Measurements from ENCODE around the gene NCS1. TPM values are rescaled to one million over a fixed set of nuclear protein-coding genes. Genes with fewer than 3 reads are reported as not detected.

The NCS1 gene
- total and polyA plus RNA-seq, 9 of the 15 experiments (the other 6 are each of a cell fraction or from before 2014, with no cell fraction given): 0.28 to 27.0 (median 9.6) TPM

DNA sequence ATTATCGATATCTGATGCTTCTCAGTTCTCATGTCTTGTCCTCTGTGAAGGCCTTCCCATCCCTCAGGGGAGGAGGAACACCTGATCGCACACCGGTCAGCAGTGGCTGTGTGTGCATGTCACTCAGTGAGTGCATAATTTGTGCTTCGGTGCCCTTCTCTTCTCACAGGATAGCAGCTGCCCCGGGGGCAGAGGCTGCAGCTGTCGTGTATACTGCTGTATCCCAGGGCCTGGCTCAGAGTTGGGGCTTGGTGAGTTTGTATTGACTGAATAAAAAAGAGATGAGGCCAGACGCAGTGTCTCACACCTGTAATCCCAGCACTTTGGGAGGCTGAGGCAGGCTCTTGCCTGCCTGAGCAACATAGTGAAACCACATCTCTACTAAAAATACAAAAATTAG is 49.7 kb upstream of the NCS1 start:
- no peaks in the 10 kb centered on the region for H3K79me2 ChIP-seq (ENCODE audit: control insufficient read depth, insufficient read depth, low read length)
- no peak overlapping the region for H3K4me3 ChIP-seq
- 85% methylated on average over 7 of the region's 7 CpGs for WGBS (ENCODE audit: insufficient coverage, low coverage, missing lambda C conversion rate)
- ATAC-seq: no peak
- no peak for DNase-seq (ENCODE audit: extremely low read depth in 1 of 4, low spot score in 3 of 4)
- FAIRE-seq: no peak
- POLR2A ChIA-PET: interaction anchor here (0.6 to 4.6 kb wide), 4 partner anchors 10 to 187 kb away, joined by 3 to 20 read pairs (median 4); no protein-coding TSS in a partner anchor
- H2AFZ ChIP-seq (ENCODE audit: low read depth, low read length): no peak overlapping the region
- CTCF ChIA-PET (ENCODE audit: low intra/inter-chr PET ratio): no interaction called here
- intact Hi-C loops (cut with micrococcal nuclease): no loop called here
- H3K9ac ChIP-seq (ENCODE audit: insufficient read depth in 1 of 2, low read depth in 2 of 2, low read length in 2 of 2): no peak overlapping the region
- no peak overlapping the region for H3K4me2 ChIP-seq (ENCODE audit: insufficient read depth, low read length)
- H4K20me1 ChIP-seq (replicated peaks; ENCODE audit: control insufficient read depth, insufficient read depth, low read length): no peaks in the 10 kb centered on the region
- H3K9me3 ChIP-seq (replicated peaks; ENCODE audit: control insufficient read depth, insufficient read depth, low read depth, low read length): no peaks in the 10 kb centered on the region
- H3K27me3 ChIP-seq (ENCODE audit: control insufficient read depth in 2 of 2, insufficient read depth in 2 of 2, low read length in 2 of 2): no peaks in the 10 kb centered on the region
- TF ChIP-seq FOXK1 (CRISPR knock-in tag; IDR thresholded peaks at IDR 0.05; ENCODE audit: borderline replicate concordance) (no peak), PPARD (CRISPR knock-in tag; IDR thresholded peaks at IDR 0.05) (no peak), DPF2 (IDR thresholded peaks at IDR 0.05) (no peak), RBM15 (IDR thresholded peaks at IDR 0.05; ENCODE audit: insufficient read depth, low read length) (no peak), HDAC3 (IDR thresholded peaks at IDR 0.05; ENCODE audit: borderline replicate concordance, partially characterized antibody) (no peak), MXI1 (IDR thresholded peaks at IDR 0.05; ENCODE audit: low read depth, low read length) (no peak), KAT2B (IDR thresholded peaks at IDR 0.05; ENCODE audit: low read depth, low read length) (no peak), ZFP36 (IDR thresholded peaks at IDR 0.05; ENCODE audit: low read depth, low read length, partially characterized antibody) (no peak), PYGO2 (tag; IDR thresholded peaks at IDR 0.05) (no peak), KHSRP (IDR thresholded peaks at IDR 0.05) (no peak), KDM5B (IDR thresholded peaks at IDR 0.05; ENCODE audit: insufficient replicate concordance, low read depth, low read length) (no peak), CBFA2T3 (IDR thresholded peaks at IDR 0.05) (no peak), MAFK (IDR thresholded peaks at IDR 0.05; ENCODE audit: low read length) (no peak)
- TF ChIP-seq, protein P1, sequence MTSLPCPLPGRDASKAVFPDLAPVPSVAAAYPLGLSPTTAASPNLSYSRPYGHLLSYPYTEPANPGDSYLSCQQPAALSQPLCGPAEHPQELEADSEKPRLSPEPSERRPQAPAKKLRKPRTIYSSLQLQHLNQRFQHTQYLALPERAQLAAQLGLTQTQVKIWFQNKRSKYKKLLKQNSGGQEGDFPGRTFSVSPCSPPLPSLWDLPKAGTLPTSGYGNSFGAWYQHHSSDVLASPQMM (CRISPR knock-in tag; IDR thresholded peaks at IDR 0.05): no peak
- TF ChIP-seq, protein P2, sequence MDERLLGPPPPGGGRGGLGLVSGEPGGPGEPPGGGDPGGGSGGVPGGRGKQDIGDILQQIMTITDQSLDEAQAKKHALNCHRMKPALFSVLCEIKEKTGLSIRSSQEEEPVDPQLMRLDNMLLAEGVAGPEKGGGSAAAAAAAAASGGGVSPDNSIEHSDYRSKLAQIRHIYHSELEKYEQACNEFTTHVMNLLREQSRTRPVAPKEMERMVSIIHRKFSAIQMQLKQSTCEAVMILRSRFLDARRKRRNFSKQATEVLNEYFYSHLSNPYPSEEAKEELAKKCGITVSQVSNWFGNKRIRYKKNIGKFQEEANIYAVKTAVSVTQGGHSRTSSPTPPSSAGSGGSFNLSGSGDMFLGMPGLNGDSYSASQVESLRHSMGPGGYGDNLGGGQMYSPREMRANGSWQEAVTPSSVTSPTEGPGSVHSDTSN (CRISPR knock-in tag; IDR thresholded peaks at IDR 0.05; ENCODE audit: low read depth): no peak
- TF ChIP-seq, protein P2 (tag; conservative IDR thresholded peaks at IDR 0.05; ENCODE audit: low read depth): no peak
- in situ Hi-C loops (cut with MboI): no loop called here
- no peak overlapping the region for H3K27ac ChIP-seq (ENCODE audit: extremely low read depth, low read depth, low read length)
- peaks cover 3 to 5% of the 10 kb centered on the region in 2 experiments; a peak in 4 of 5 replicates for H3K4me1 ChIP-seq (replicated peaks in 1 of 2; ENCODE audit: control insufficient read depth in 2 of 2, insufficient read depth in 2 of 2, low read length in 2 of 2)
- no TSS peak for BruUV-seq (replicated peaks)
- H3K36me3 ChIP-seq (ENCODE audit: control insufficient read depth, insufficient read depth, low read length): peaks cover 36% of the 10 kb centered on the region; the same call in 2 of the 3 replicates
- no peaks in the 10 kb centered on the region for H3K9me1 ChIP-seq (ENCODE audit: control insufficient read depth, insufficient read depth, low read length)

Measured in K562 (cell line).